ACC112 (cell line): ENCODE data around the gene SYNGR3.
"Not testable (repeated sequence)": the region's sequence is repeated elsewhere in the genome, so short reads cannot be mapped to it uniquely, and the experiment has no call there.

ENCODE experiments used
- H2AFZ ChIP-seq: fragments of 200-600 bp; sonication (generic); one replicate; pipeline ENCODE4 v1.6.0; 2017; ENCODE audit warnings: antibody characterized with exemption, low read length; ENCODE audit not compliant: unreplicated experiment
- H3K27ac ChIP-seq: fragments of 200-600 bp; sonication (generic); 2 replicates; pipeline ENCODE4 v1.5.1; 2014; ENCODE audit warnings: low read depth, mild to moderate bottlenecking, antibody characterized with exemption, low read length, moderate library complexity
- H3K27me3 ChIP-seq: fragments of 200-600 bp; sonication (generic); 2 replicates; pipeline ENCODE4 v1.6.1; 2014; ENCODE audit warnings: mild to moderate bottlenecking, antibody characterized with exemption, low read length, moderate library complexity, mixed read lengths; ENCODE audit not compliant: insufficient read depth
- H3K36me3 ChIP-seq: fragments of 200-600 bp; sonication (generic); 2 replicates; pipeline ENCODE4 v1.6.1; 2016; ENCODE audit warnings: mild to moderate bottlenecking, antibody characterized with exemption, low read length, moderate library complexity, mixed read lengths; ENCODE audit not compliant: insufficient read depth
- H3K4me1 ChIP-seq: fragments of 200-600 bp; sonication (generic); one replicate; pipeline ENCODE4 v1.6.1; 2016; ENCODE audit warnings: low read length, mixed read lengths; ENCODE audit not compliant: insufficient read depth, unreplicated experiment, control insufficient read depth
- H3K4me3 ChIP-seq: fragments of 200-600 bp; sonication (generic); 2 replicates; pipeline ENCODE4 v1.5.1; 2014; ENCODE audit warnings: mild to moderate bottlenecking, low read depth, low read length
- H3K79me2 ChIP-seq: fragments of 200-600 bp; sonication (generic); one replicate; pipeline ENCODE4 v1.6.0; 2016; ENCODE audit warnings: low read length; ENCODE audit not compliant: control insufficient read depth, unreplicated experiment, insufficient read depth

SYNGR3 gene

GRCh38 chr16:2027024-2028010 is 37.5 kb downstream of the SYNGR3 start:
- Histone ChIP-seq H3K27ac (no peak overlapping the region), H3K79me2 (no peaks in the 10 kb centered on the region), H3K4me1 (peaks cover 4% of the 10 kb centered on the region), H3K36me3 (no peaks in the 10 kb centered on the region), H3K4me3 (peak overlapping the region; percentile 79), H3K27me3 (no peaks in the 10 kb centered on the region), H2AFZ (no peak overlapping the region)

GRCh38 chr16:2028146-2028545 is 38.4 kb downstream of the SYNGR3 start:
- H2AFZ ChIP-seq: no peak overlapping the region

GRCh38 chr16:2028620-2029220 is 39.0 kb downstream of the SYNGR3 start:
- no peak overlapping the region for H2AFZ ChIP-seq
- H3K36me3 ChIP-seq: no peaks in the 10 kb centered on the region
- H3K4me3 ChIP-seq: no peak overlapping the region
- H3K27ac ChIP-seq: no peak overlapping the region
- no peaks in the 10 kb centered on the region for H3K27me3 ChIP-seq
- no peaks in the 10 kb centered on the region for H3K79me2 ChIP-seq
- H3K4me1 ChIP-seq: peaks cover 18% of the 10 kb centered on the region

More at GRCh38 chr16:2028146-2028545, 38.4 kb downstream of the SYNGR3 start:
- peaks cover 13% of the 10 kb centered on the region for H3K4me1 ChIP-seq
- H3K27ac ChIP-seq: no peak overlapping the region
- H3K79me2 ChIP-seq: no peaks in the 10 kb centered on the region
- no peaks in the 10 kb centered on the region for H3K36me3 ChIP-seq
- no peaks in the 10 kb centered on the region for H3K27me3 ChIP-seq
- H3K4me3 ChIP-seq: peak overlapping the region; percentile 21; the same call in 1 of the 2 replicates

GRCh38 chr16:2029350-2029749 is 39.6 kb downstream of the SYNGR3 start:
- Histone ChIP-seq H3K4me3 (no peak overlapping the region), H3K36me3 (no peaks in the 10 kb centered on the region), H2AFZ (no peak overlapping the region), H3K4me1 (peaks cover 23% of the 10 kb centered on the region), H3K27ac (no peak overlapping the region), H3K27me3 (no peaks in the 10 kb centered on the region), H3K79me2 (no peaks in the 10 kb centered on the region)

GRCh38 chr16:2030036-2030435 is 40.3 kb downstream of the SYNGR3 start:
- no peak overlapping the region for H3K27ac ChIP-seq
- H3K27me3 ChIP-seq: no peaks in the 10 kb centered on the region
- H3K4me1 ChIP-seq: peaks cover 28% of the 10 kb centered on the region

GRCh38 chr16:2031081-2031577 is 41.4 kb downstream of the SYNGR3 start:
- H3K27me3 ChIP-seq: no peaks in the 10 kb centered on the region
- H3K4me3 ChIP-seq: no peak overlapping the region
- H2AFZ ChIP-seq: no peak overlapping the region
- H3K79me2 ChIP-seq: no peaks in the 10 kb centered on the region
- no peak overlapping the region for H3K27ac ChIP-seq
- H3K36me3 ChIP-seq: no peaks in the 10 kb centered on the region
- peaks cover 37% of the 10 kb centered on the region for H3K4me1 ChIP-seq

More at GRCh38 chr16:2030036-2030435, 40.3 kb downstream of the SYNGR3 start:
- H2AFZ ChIP-seq: no peak overlapping the region
- H3K4me3 ChIP-seq: no peak overlapping the region
- no peaks in the 10 kb centered on the region for H3K36me3 ChIP-seq
- no peaks in the 10 kb centered on the region for H3K79me2 ChIP-seq

- Histone ChIP-seq H2AFZ (no peak overlapping the region), H3K4me1 (peaks cover 39% of the 10 kb centered on the region), H3K27ac (peak overlapping the region; percentile 60; the same call in 1 of the 2 replicates), H3K79me2 (no peaks in the 10 kb centered on the region), H3K36me3 (no peaks in the 10 kb centered on the region), H3K4me3 (peak overlapping the region; percentile 75; the same call in 1 of the 2 replicates), H3K27me3 (no peaks in the 10 kb centered on the region)
These were observed 42.7 kb downstream of the SYNGR3 start for GRCh38 chr16:2032285-2033056.

- Histone ChIP-seq H3K36me3 (no peaks in the 10 kb centered on the region), H3K27ac (peak overlapping the region; percentile 60), H3K4me1 (peaks cover 36% of the 10 kb centered on the region), H2AFZ (no peak overlapping the region), H3K4me3 (peak overlapping the region; percentile 75), H3K79me2 (no peaks in the 10 kb centered on the region), H3K27me3 (no peaks in the 10 kb centered on the region)
These were observed 43.5 kb downstream of the SYNGR3 start for GRCh38 chr16:2033057-2033908.

- peak overlapping the region; percentile 75 for H3K4me3 ChIP-seq
- H2AFZ ChIP-seq, H3K36me3 ChIP-seq, H3K79me2 ChIP-seq, H3K27me3 ChIP-seq: not testable (repeated sequence)
- peak overlapping the region; percentile 60 for H3K27ac ChIP-seq
- H3K4me1 ChIP-seq: peaks cover 39% of the 10 kb centered on the region
These were observed 44.3 kb downstream of the SYNGR3 start for GRCh38 chr16:2033909-2034695.
